HepG2 (cell line): ENCODE data around the gene MALT1. TPM values are rescaled to one million over a fixed set of nuclear protein-coding genes. Genes with fewer than 3 reads are reported as not detected.

Experiments used
- AGO2 ChIP-seq: fragments of 200-400 bp; formaldehyde crosslinking; optimal IDR thresholded peaks from 2 replicates; pipeline ENCODE3; 2017; ENCODE audit warnings: mild to moderate bottlenecking, low read depth, low read length, moderate library complexity
- AHR ChIP-seq: IDR thresholded peaks from 2 replicates; pipeline ENCODE4 v1.6.1; 2018; ENCODE audit warnings: missing genetic modification reagents, missing compliant biosample characterization
- KAT7 ChIP-seq: IDR thresholded peaks from 2 replicates; pipeline ENCODE4 v1.6.1; 2018; ENCODE audit warnings: borderline replicate concordance, missing compliant biosample characterization
- KDM5A ChIP-seq: fragments of 200-600 bp; sonication (generic); IDR thresholded peaks from 2 replicates; pipeline ENCODE4 v1.7.0; 2018; ENCODE audit warnings: antibody characterized with exemption, mild to moderate bottlenecking, low read length, borderline replicate concordance
- MATR3 ChIP-seq: sonication (generic); formaldehyde crosslinking; IDR thresholded peaks from 2 replicates; pipeline ENCODE4 v1.4.0; 2020; ENCODE audit warnings: missing genetic modification reagents
- MAZ ChIP-seq, 2 experiments: sonication (generic) in 1 of 2; formaldehyde crosslinking in 1 of 2; IDR thresholded peaks; 2 replicates each; pipeline versions ENCODE4 v1.5.0 to v1.6.1; 2012 to 2020; ENCODE audit warnings: low read depth in 2 of 2, mild to moderate bottlenecking in 2 of 2, borderline replicate concordance in 1 of 2, improper control_type of control experiment in 1 of 2, low read length in 1 of 2, missing genetic modification reagents in 1 of 2, moderate library complexity in 1 of 2
- MIER2 ChIP-seq: IDR thresholded peaks from 2 replicates; pipeline ENCODE4 v1.6.1; 2016; ENCODE audit warnings: missing biosample characterization, missing genetic modification reagents
- NCOR1 ChIP-seq: fragments of 200-600 bp; sonication (generic); IDR thresholded peaks from 2 replicates; pipeline ENCODE4 v1.7.0; 2017; ENCODE audit warnings: antibody characterized with exemption, low read length, borderline replicate concordance
- NR2C2 ChIP-seq: sonication (generic); formaldehyde crosslinking; IDR thresholded peaks from 2 replicates; pipeline ENCODE4 v1.4.0; 2020; ENCODE audit warnings: missing genetic modification reagents, mild to moderate bottlenecking, moderate library complexity, borderline replicate concordance
- NRL ChIP-seq: sonication (generic); formaldehyde crosslinking; IDR thresholded peaks from 2 replicates; pipeline ENCODE4 v1.5.0; 2020; ENCODE audit warnings: missing genetic modification reagents, mild to moderate bottlenecking, moderate library complexity, borderline replicate concordance
- PAX8 ChIP-seq: sonication (generic); formaldehyde crosslinking; IDR thresholded peaks from 2 replicates; pipeline ENCODE4 v1.8.0; 2022; ENCODE audit warnings: mild to moderate bottlenecking, missing genetic modification reagents, borderline replicate concordance
- PLSCR1 ChIP-seq: sonication (generic); formaldehyde crosslinking; IDR thresholded peaks from 2 replicates; pipeline ENCODE4 v1.5.0; 2020; ENCODE audit warnings: missing genetic modification reagents, mild to moderate bottlenecking, borderline replicate concordance
- POLR2A ChIP-seq, 2 experiments: IDR thresholded peaks; 2 replicates each; pipeline ENCODE4 v1.6.1; 2011; ENCODE audit warnings: low read depth in 2 of 2, low read length in 2 of 2, mild to moderate bottlenecking in 1 of 2, moderate library complexity in 1 of 2; ENCODE audit not compliant: insufficient read depth in 1 of 2
- PRMT3 ChIP-seq: sonication (generic); formaldehyde crosslinking; IDR thresholded peaks from 2 replicates; pipeline ENCODE4 v1.8.1; 2022; ENCODE audit warnings: low read depth, mild to moderate bottlenecking, moderate library complexity, missing genetic modification reagents, borderline replicate concordance
- PRPF4 ChIP-seq: fragments of 200-400 bp; formaldehyde crosslinking; IDR thresholded peaks from 2 replicates; pipeline ENCODE4 v1.6.1; 2016; ENCODE audit warnings: low read length, low read depth; ENCODE audit not compliant: poor library complexity, severe bottlenecking
- SCMH1 ChIP-seq: sonication (generic); formaldehyde crosslinking; IDR thresholded peaks from 2 replicates; pipeline ENCODE4 v1.9.0; 2021; ENCODE audit warnings: missing genetic modification reagents, mild to moderate bottlenecking, borderline replicate concordance
- SOX5 ChIP-seq: IDR thresholded peaks from 2 replicates; pipeline ENCODE4 v1.6.1; 2016; ENCODE audit warnings: borderline replicate concordance
- STAT5B ChIP-seq: sonication (generic); formaldehyde crosslinking; IDR thresholded peaks from 2 replicates; pipeline ENCODE4 v1.4.0; 2020; ENCODE audit warnings: missing genetic modification reagents
- ZBTB3 ChIP-seq: sonication (generic); formaldehyde crosslinking; IDR thresholded peaks from 2 replicates; pipeline ENCODE4 v1.4.0; 2020; ENCODE audit warnings: low read depth, mild to moderate bottlenecking, moderate library complexity, missing genetic modification reagents, borderline replicate concordance
- ZFP36L2 ChIP-seq: sonication (generic); formaldehyde crosslinking; IDR thresholded peaks from 2 replicates; pipeline ENCODE4 v1.4.0; 2020; ENCODE audit warnings: missing genetic modification reagents
- ZNF431 ChIP-seq: sonication (generic); formaldehyde crosslinking; IDR thresholded peaks from 2 replicates; pipeline ENCODE4 v1.9.0; 2022; ENCODE audit warnings: missing genetic modification reagents, low read depth, mild to moderate bottlenecking, borderline replicate concordance
- ZNF446 ChIP-seq: sonication (generic); formaldehyde crosslinking; IDR thresholded peaks from 2 replicates; pipeline ENCODE4 v1.5.0; 2020; ENCODE audit warnings: mild to moderate bottlenecking, missing genetic modification reagents
- ZNF639 ChIP-seq: conservative IDR thresholded peaks from 2 replicates; pipeline ENCODE4 v1.6.1; 2018; ENCODE audit warnings: missing genetic modification reagents
- ZNF703 ChIP-seq: sonication (generic); formaldehyde crosslinking; IDR thresholded peaks from 2 replicates; pipeline ENCODE4 v1.5.1; 2020; ENCODE audit warnings: missing genetic modification reagents, mild to moderate bottlenecking, moderate library complexity, borderline replicate concordance
- ZSCAN21 ChIP-seq: sonication (generic); formaldehyde crosslinking; IDR thresholded peaks from 2 replicates; pipeline ENCODE4 v1.8.0; 2022; ENCODE audit warnings: mild to moderate bottlenecking, missing genetic modification reagents, moderate library complexity, borderline replicate concordance
- polyA plus RNA-seq, 8 experiments: library from polyadenylated mRNA; depleted of rRNA in 3 of 8; stranded (reverse) in 7 of 8; unstranded in 1 of 8; fragments of >200 nt; fragmentation: Illumina TruSeq in 4 of 8; extraction: Trizol in 4 of 8; gene quantifications; 2 replicates each; pipeline versions ENCODE4 v1.2.1 to v1.2.3, GENCODE V29; 2011 to 2016; ENCODE audit warnings: low read depth in 4 of 8, missing spikeins in 1 of 8, mixed read lengths in 1 of 8; ENCODE audit not compliant: insufficient read depth in 1 of 8
- total RNA-seq, 5 experiments: library from RNA; depleted of rRNA; stranded (reverse); fragments of >200 nt; fragmentation: Illumina TruSeq; extraction: Trizol; gene quantifications; 2 replicates each; pipeline ENCODE4 v1.2.3, GENCODE V29; 2016; ENCODE audit warnings: low read depth in 1 of 5
- TF ChIP-seq, protein P1 (sequence below): sonication (generic); formaldehyde crosslinking; IDR thresholded peaks from 2 replicates; pipeline ENCODE4 v1.5.1; 2020; ENCODE audit warnings: missing genetic modification reagents, mild to moderate bottlenecking, borderline replicate concordance

Gene MALT1
- total and polyA plus RNA-seq, 2 of the 13 experiments (the other 11 are each of a cell fraction or from before 2014, with no cell fraction given), result 43.9 to 89.0 TPM

GRCh38 chr18:58671632-58672564 is 633 bp downstream of the MALT1 start (continued):
- TF ChIP-seq NRL (CRISPR knock-in tag) (no peak), SOX5 (CRISPR knock-in tag) (no peak), ZNF446 (CRISPR knock-in tag) (peak; percentile 31; the same call in 1 of the 2 replicates), PLSCR1 (no peak), AGO2 (peak; percentile 78), ZFP36L2 (no peak), ZBTB3 (CRISPR knock-in tag) (no peak), PRMT3 (CRISPR knock-in tag) (no peak), POLR2A (IDR thresholded peaks at IDR 0.05; ENCODE audit: insufficient read depth in 1 of 2, low read depth in 2 of 2, low read length in 2 of 2) (no peak), MAZ (IDR thresholded peaks at IDR 0.05; ENCODE audit: borderline replicate concordance, low read depth, low read length) (no peak), MAZ (CRISPR knock-in tag; IDR thresholded peaks at IDR 0.05; ENCODE audit: low read depth) (no peak; the same call in none of the 2 replicates), ZNF431 (CRISPR knock-in tag) (0 out of 2 replicates have a peak, but pooled peaks have one; percentile 28), MATR3 (CRISPR knock-in tag) (no peak), PRPF4 (no peak), KAT7 (no peak; the same call in 1 of the 2 replicates), MIER2 (no peak), PAX8 (CRISPR knock-in tag) (no peak), ZNF639 (CRISPR knock-in tag) (no peak), NR2C2 (CRISPR knock-in tag) (no peak), KDM5A (no peak), SCMH1 (no peak), ZSCAN21 (CRISPR knock-in tag) (no peak; the same call in 1 of the 2 replicates), NCOR1 (no peak), AHR (CRISPR knock-in tag) (no peak), ZNF703 (CRISPR knock-in tag) (no peak), STAT5B (CRISPR knock-in tag) (no peak)
- TF ChIP-seq, protein P1, sequence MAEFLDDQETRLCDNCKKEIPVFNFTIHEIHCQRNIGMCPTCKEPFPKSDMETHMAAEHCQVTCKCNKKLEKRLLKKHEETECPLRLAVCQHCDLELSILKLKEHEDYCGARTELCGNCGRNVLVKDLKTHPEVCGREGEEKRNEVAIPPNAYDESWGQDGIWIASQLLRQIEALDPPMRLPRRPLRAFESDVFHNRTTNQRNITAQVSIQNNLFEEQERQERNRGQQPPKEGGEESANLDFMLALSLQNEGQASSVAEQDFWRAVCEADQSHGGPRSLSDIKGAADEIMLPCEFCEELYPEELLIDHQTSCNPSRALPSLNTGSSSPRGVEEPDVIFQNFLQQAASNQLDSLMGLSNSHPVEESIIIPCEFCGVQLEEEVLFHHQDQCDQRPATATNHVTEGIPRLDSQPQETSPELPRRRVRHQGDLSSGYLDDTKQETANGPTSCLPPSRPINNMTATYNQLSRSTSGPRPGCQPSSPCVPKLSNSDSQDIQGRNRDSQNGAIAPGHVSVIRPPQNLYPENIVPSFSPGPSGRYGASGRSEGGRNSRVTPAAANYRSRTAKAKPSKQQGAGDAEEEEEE (CRISPR knock-in tag), result no peak
